ENCODE results near the gene VPS45. TPM values are rescaled to one million over a fixed set of nuclear protein-coding genes. Genes with fewer than 3 reads are reported as not detected.

VPS45 gene
- total and polyA plus RNA-seq, 2 of the 8 experiments (the other 6 are each of a cell fraction or from before 2014, with no cell fraction given), result 19.1 to 27.6 TPM

GRCh38 chr1:150065184-150065871 lies 2.2 kb upstream of the VPS45 start (continued):
- TF ChIP-seq KDM1A (IDR thresholded peaks at IDR 0.05; ENCODE audit: borderline replicate concordance, low read length) (no peak), FOSL1 (IDR thresholded peaks at IDR 0.05; ENCODE audit: insufficient read depth, low read depth, low read length) (no peak), PHF8 (conservative IDR thresholded peaks at IDR 0.05; ENCODE audit: low read depth, low read length) (no peak), RAD21 (IDR thresholded peaks at IDR 0.05 in 1 of 2, conservative IDR thresholded peaks at IDR 0.05 in 1 of 2; ENCODE audit: low read depth in 2 of 2, low read length in 2 of 2) (no peak), CTBP2 (IDR thresholded peaks at IDR 0.05; ENCODE audit: borderline replicate concordance, insufficient read depth, insufficient read length, low read length) (no peak), SP4 (IDR thresholded peaks at IDR 0.05; ENCODE audit: low read length) (no peak), CBX8 (IDR thresholded peaks at IDR 0.05; ENCODE audit: borderline replicate concordance, low read depth, low read length) (no peak), POU5F1 (IDR thresholded peaks at IDR 0.05; ENCODE audit: low read depth, low read length) (no peak), KDM5A (IDR thresholded peaks at IDR 0.05; ENCODE audit: low read length) (no peak)

All from H1 (cell line).